ENCODE results near the gene ASIC4.

GRCh38 chr2:219542931-219543595 is 28.8 kb downstream of the ASIC4 start:
- no peak for TF ChIP-seq TEAD4 (CRISPR knock-in tag; IDR thresholded peaks at IDR 0.05)
- TF ChIP-seq CTCF (IDR thresholded peaks at IDR 0.05) = no peak
- no peak for TF ChIP-seq NR2C2 (CRISPR knock-in tag; IDR thresholded peaks at IDR 0.05)
- no peak for TF ChIP-seq ZSCAN18 (CRISPR knock-in tag; IDR thresholded peaks at IDR 0.05)
- TF ChIP-seq NR3C1 (CRISPR knock-in tag; conservative IDR thresholded peaks at IDR 0.05; ENCODE audit: low read depth) = no peak
- no peak for TF ChIP-seq SP1 (CRISPR knock-in tag; conservative IDR thresholded peaks at IDR 0.05)
- no peak for TF ChIP-seq MXD4 (CRISPR knock-in tag; IDR thresholded peaks at IDR 0.05; ENCODE audit: borderline replicate concordance)
- TF ChIP-seq MAX (CRISPR knock-in tag; IDR thresholded peaks at IDR 0.05) = no peak
- TF ChIP-seq TEAD1 (CRISPR knock-in tag; IDR thresholded peaks at IDR 0.05) = no peak

All from WTC11 (cell line).